Activated CD4-positive, alpha-beta memory T cell treated with anti-CD3 and anti-CD28 coated beads, Interleukin-2, amount 10 ng/mL, durations not matched to agents 7 days and 5 days (primary cell): ENCODE results near the gene ARHGAP8. TPM values are rescaled to one million over a fixed set of nuclear protein-coding genes. Genes with fewer than 3 reads are reported as not detected.
"Not testable (repeated sequence)": the region's sequence is repeated elsewhere in the genome, so short reads cannot be mapped to it uniquely, and the experiment has no call there.

ENCODE experiments used
- CTCF ChIA-PET: fragments of 350-600 bp; sonication (Branson Sonifier 250); formaldehyde crosslinking; loops from one replicate; lab custom pipeline; 2021; ENCODE audit warnings: antibody characterized with exemption, inconsistent platforms; lab: Charles Lee
- POLR2A ChIA-PET: fragments of 350-600 bp; sonication (Branson Sonifier 250); formaldehyde crosslinking; loops from one replicate; lab custom pipeline; 2021; ENCODE audit warnings: antibody characterized with exemption; lab: Charles Lee
- DNase-seq: peaks from one replicate; pipeline ENCODE4 v3.0.0-alpha.2; 2020
- H3K27ac Mint-ChIP-seq: one replicate; pipeline ENCODE4 v1.8.0; 2021; ENCODE audit warnings: mild to moderate bottlenecking, mixed read lengths
- H3K27me3 Mint-ChIP-seq: one replicate; pipeline ENCODE4 v1.8.0; 2021; ENCODE audit warnings: mixed read lengths
- H3K36me3 Mint-ChIP-seq: one replicate; pipeline ENCODE4 v1.8.0; 2021; ENCODE audit warnings: low read depth, mixed read lengths
- H3K4me1 Mint-ChIP-seq: one replicate; pipeline ENCODE4 v1.8.0; 2021; ENCODE audit warnings: mixed read lengths
- H3K4me3 Mint-ChIP-seq: one replicate; pipeline ENCODE4 v1.8.0; 2021; ENCODE audit warnings: mild to moderate bottlenecking, mixed read lengths
- H3K9me3 Mint-ChIP-seq: one replicate; pipeline ENCODE4 v1.8.0; 2021; ENCODE audit warnings: mixed read lengths
- total RNA-seq, 2 experiments: library from RNA; stranded (reverse); gene quantifications; one replicate each; pipeline ENCODE4 v1.2.3, GENCODE V29; 2021

Gene ARHGAP8
- total RNA-seq, 2 experiments from 2014 or later: 0.70 to 0.78 TPM

- POLR2A ChIA-PET: no interaction called here
- H3K36me3 Mint-ChIP-seq: no peaks in the 10 kb centered on the region
- H3K27ac Mint-ChIP-seq: no peak overlapping the region
- no peak for DNase-seq
- no peak overlapping the region for H3K4me3 Mint-ChIP-seq
- no peaks in the 10 kb centered on the region for H3K27me3 Mint-ChIP-seq
- no peaks in the 10 kb centered on the region for H3K9me3 Mint-ChIP-seq
- CTCF ChIA-PET: no interaction called here
- H3K4me1 Mint-ChIP-seq: no peaks in the 10 kb centered on the region
Measured at GRCh38 chr22:44795701-44796630, 43.6 kb downstream of the ARHGAP8 start.

- Mint-ChIP-seq H3K4me3 (no peak overlapping the region), H3K36me3 (no peaks in the 10 kb centered on the region), H3K4me1 (no peaks in the 10 kb centered on the region), H3K27me3 (no peaks in the 10 kb centered on the region), H3K9me3 (no peaks in the 10 kb centered on the region), H3K27ac (no peak overlapping the region)
- POLR2A ChIA-PET: interaction anchor here (0.6 kb wide), 1 partner anchor 1562 kb away, joined by 3 read pairs; no protein-coding TSS in a partner anchor
- DNase-seq: no peak
- CTCF ChIA-PET: no interaction called here
Measured at GRCh38 chr22:44797181-44797725, 44.9 kb downstream of the ARHGAP8 start.

- Mint-ChIP-seq H3K9me3 (no peaks in the 10 kb centered on the region), H3K27ac (no peak overlapping the region), H3K4me3 (no peak overlapping the region), H3K36me3 (no peaks in the 10 kb centered on the region), H3K4me1 (no peaks in the 10 kb centered on the region), H3K27me3 (no peaks in the 10 kb centered on the region)
- CTCF ChIA-PET: no interaction called here
- POLR2A ChIA-PET: no interaction called here
- no peak for DNase-seq
Measured at GRCh38 chr22:44799077-44799945, 46.9 kb downstream of the ARHGAP8 start.

- H3K9me3 Mint-ChIP-seq, POLR2A ChIA-PET, H3K27me3 Mint-ChIP-seq, CTCF ChIA-PET, H3K36me3 Mint-ChIP-seq, H3K4me3 Mint-ChIP-seq, DNase-seq, H3K4me1 Mint-ChIP-seq, H3K27ac Mint-ChIP-seq: not testable (repeated sequence)
Measured at GRCh38 chr22:44799946-44800634, 47.7 kb downstream of the ARHGAP8 start.

- Mint-ChIP-seq H3K9me3 (no peaks in the 10 kb centered on the region), H3K4me3 (no peak overlapping the region), H3K27ac (no peak overlapping the region), H3K4me1 (peaks cover 7% of the 10 kb centered on the region), H3K27me3 (peaks cover 6% of the 10 kb centered on the region), H3K36me3 (no peaks in the 10 kb centered on the region)
- DNase-seq: no peak
- POLR2A ChIA-PET: no interaction called here
- CTCF ChIA-PET: no interaction called here
Measured at GRCh38 chr22:44801476-44801875, 49.1 kb downstream of the ARHGAP8 start.

- Mint-ChIP-seq H3K27ac (no peak overlapping the region), H3K36me3 (no peaks in the 10 kb centered on the region), H3K4me3 (no peak overlapping the region), H3K27me3 (peaks cover 6% of the 10 kb centered on the region), H3K4me1 (peaks cover 7% of the 10 kb centered on the region), H3K9me3 (no peaks in the 10 kb centered on the region)
- ChIA-PET CTCF (no interaction called here), POLR2A (no interaction called here)
- DNase-seq: no peak
Measured at GRCh38 chr22:44802071-44802700, 49.8 kb downstream of the ARHGAP8 start.

- Mint-ChIP-seq H3K27ac (no peak overlapping the region), H3K4me1 (peaks cover 7% of the 10 kb centered on the region), H3K9me3 (no peaks in the 10 kb centered on the region), H3K36me3 (no peaks in the 10 kb centered on the region), H3K27me3 (peaks cover 6% of the 10 kb centered on the region), H3K4me3 (no peak overlapping the region)
- POLR2A ChIA-PET: no interaction called here
- no peak for DNase-seq
- CTCF ChIA-PET: no interaction called here
Measured at GRCh38 chr22:44802956-44803355, 50.6 kb downstream of the ARHGAP8 start.

- POLR2A ChIA-PET: no interaction called here
- CTCF ChIA-PET: no interaction called here
Measured at GRCh38 chr22:44804327-44804726, 52.0 kb downstream of the ARHGAP8 start.

GRCh38 chr22:44805711-44806110 lies 53.3 kb downstream of the ARHGAP8 start:
- POLR2A ChIA-PET: no interaction called here
- no peak overlapping the region for H3K4me3 Mint-ChIP-seq
- H3K27ac Mint-ChIP-seq: no peak overlapping the region
- H3K27me3 Mint-ChIP-seq: peaks cover 6% of the 10 kb centered on the region
- DNase-seq: no peak
- CTCF ChIA-PET: no interaction called here
- H3K9me3 Mint-ChIP-seq: no peaks in the 10 kb centered on the region
- peaks cover 8% of the 10 kb centered on the region for H3K4me1 Mint-ChIP-seq
- no peaks in the 10 kb centered on the region for H3K36me3 Mint-ChIP-seq

More at GRCh38 chr22:44804327-44804726, 52.0 kb downstream of the ARHGAP8 start:
- no peak for DNase-seq
- no peak overlapping the region for H3K27ac Mint-ChIP-seq
- no peaks in the 10 kb centered on the region for H3K9me3 Mint-ChIP-seq
- no peak overlapping the region for H3K4me3 Mint-ChIP-seq
- peaks cover 8% of the 10 kb centered on the region for H3K4me1 Mint-ChIP-seq
- H3K36me3 Mint-ChIP-seq: no peaks in the 10 kb centered on the region
- H3K27me3 Mint-ChIP-seq: peaks cover 6% of the 10 kb centered on the region

GRCh38 chr22:44807232-44807631 lies 54.9 kb downstream of the ARHGAP8 start:
- Mint-ChIP-seq H3K27me3 (peaks cover 6% of the 10 kb centered on the region), H3K27ac (no peak overlapping the region), H3K4me3 (no peak overlapping the region), H3K9me3 (no peaks in the 10 kb centered on the region), H3K36me3 (no peaks in the 10 kb centered on the region), H3K4me1 (peaks cover 8% of the 10 kb centered on the region)
- POLR2A ChIA-PET: no interaction called here
- CTCF ChIA-PET: interaction anchor here (1.1 kb wide), 1 partner anchor 14 kb away, joined by 3 read pairs; no protein-coding TSS in a partner anchor
- no peak for DNase-seq

- H3K9me3 Mint-ChIP-seq: no peaks in the 10 kb centered on the region
- POLR2A ChIA-PET: no interaction called here
- CTCF ChIA-PET: interaction anchor here (1.1 kb wide), 1 partner anchor 13 kb away, joined by 3 read pairs; no protein-coding TSS in a partner anchor
- H3K4me1 Mint-ChIP-seq: peaks cover 8% of the 10 kb centered on the region
- no peak overlapping the region for H3K4me3 Mint-ChIP-seq
- no peak for DNase-seq
- H3K27ac Mint-ChIP-seq: no peak overlapping the region
- peaks cover 6% of the 10 kb centered on the region for H3K27me3 Mint-ChIP-seq
- H3K36me3 Mint-ChIP-seq: no peaks in the 10 kb centered on the region
Measured at GRCh38 chr22:44807915-44808690, 55.7 kb downstream of the ARHGAP8 start.

- Mint-ChIP-seq H3K4me1 (peaks cover 8% of the 10 kb centered on the region), H3K27ac (no peak overlapping the region), H3K27me3 (peaks cover 6% of the 10 kb centered on the region), H3K9me3 (no peaks in the 10 kb centered on the region), H3K36me3 (no peaks in the 10 kb centered on the region), H3K4me3 (no peak overlapping the region)
- ChIA-PET CTCF (no interaction called here), POLR2A (no interaction called here)
- no peak for DNase-seq
Measured at GRCh38 chr22:44809456-44809855, 57.1 kb downstream of the ARHGAP8 start.
